T follicular helper cell (primary cell): ENCODE measurements around the gene NFYC.

Source experiments
- DNase-seq: peaks from one replicate; pipeline ENCODE4 v3.0.0-alpha.2; 2020; ENCODE audit warnings: low read depth

The NFYC gene

GRCh38 chr1:40783001-40783905, 91.7 kb downstream of the NFYC start, which contains the start of gene KCNQ4:
KCNQ4 (plus strand) TSS chr1:40783787; CDS start chr1:40784094, 307 bp downstream.
- DNase-seq, result no peak

DNA sequence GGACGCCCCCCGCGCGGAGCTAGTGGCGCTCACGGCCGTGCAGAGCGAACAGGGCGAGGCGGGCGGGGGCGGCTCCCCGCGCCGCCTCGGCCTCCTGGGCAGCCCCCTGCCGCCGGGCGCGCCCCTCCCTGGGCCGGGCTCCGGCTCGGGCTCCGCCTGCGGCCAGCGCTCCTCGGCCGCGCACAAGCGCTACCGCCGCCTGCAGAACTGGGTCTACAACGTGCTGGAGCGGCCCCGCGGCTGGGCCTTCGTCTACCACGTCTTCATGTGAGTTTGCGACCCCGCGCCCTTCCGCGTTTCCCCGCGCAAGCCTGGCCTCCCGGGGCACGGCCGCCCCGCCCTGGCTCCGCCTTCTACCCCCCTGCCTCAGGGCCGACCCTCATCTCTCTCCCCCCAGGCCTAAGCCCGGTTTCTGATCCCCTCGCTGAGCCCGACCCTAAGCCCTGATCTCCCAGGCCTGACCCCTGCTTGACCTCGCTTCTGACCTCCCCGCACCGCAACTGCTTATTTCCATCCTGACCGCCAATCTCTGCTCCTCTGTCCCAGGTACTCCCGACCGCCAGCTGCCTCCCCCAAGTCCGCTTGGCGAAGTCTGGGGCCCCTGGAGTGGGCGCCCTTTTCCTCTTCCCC, 92.8 kb downstream of the NFYC start:
- DNase-seq, result no peak

- no peak for DNase-seq
Observed at GRCh38 chr1:40784771-40785151, 93.3 kb downstream of the NFYC start.

GRCh38 chr1:40785446-40785845, 93.9 kb downstream of the NFYC start:
- DNase-seq, result no peak

DNA sequence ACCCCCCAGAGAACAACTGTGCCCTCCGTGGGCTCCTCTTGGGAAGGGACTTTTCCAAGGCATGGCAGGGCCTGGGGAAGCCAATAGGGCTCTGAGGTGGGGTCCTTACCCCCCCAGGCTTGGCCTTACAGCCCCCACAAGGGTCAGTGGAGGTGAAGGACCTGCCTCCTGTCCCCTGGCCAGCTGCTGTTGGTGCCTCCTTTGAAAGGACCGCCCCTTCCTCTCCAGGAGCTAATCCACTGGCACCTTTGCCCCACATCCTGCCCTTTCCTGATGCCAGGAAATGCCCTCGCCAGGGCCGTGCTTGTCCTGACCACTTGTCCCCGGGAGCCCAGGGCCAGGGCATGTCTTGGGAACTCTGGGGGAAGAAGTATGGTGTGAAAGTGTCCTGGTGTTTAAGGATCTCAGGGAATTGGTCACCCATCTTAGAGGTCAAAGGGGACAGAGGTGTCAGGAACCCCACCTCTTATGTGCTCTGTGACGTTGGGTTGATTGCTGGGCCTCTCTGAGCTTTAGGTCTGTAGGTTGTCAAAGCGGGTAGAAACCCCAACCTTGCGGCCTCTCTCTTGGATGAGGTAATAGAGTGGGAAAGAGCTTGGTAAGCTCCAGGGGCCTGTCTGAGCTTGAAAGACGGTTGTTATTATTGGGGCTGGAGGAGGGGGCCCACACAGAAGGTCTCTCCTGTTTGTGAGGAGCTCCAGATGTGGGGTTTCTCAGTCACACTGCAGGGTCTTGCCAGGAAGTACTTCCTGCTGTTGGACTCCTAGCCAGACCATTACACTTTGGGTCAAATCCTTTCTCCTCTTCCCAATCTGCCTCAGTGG, 94.9 kb downstream of the NFYC start:
- no peak for DNase-seq

- DNase-seq, result no peak
Observed at GRCh38 chr1:40786995-40787705, 95.6 kb downstream of the NFYC start.

DNA sequence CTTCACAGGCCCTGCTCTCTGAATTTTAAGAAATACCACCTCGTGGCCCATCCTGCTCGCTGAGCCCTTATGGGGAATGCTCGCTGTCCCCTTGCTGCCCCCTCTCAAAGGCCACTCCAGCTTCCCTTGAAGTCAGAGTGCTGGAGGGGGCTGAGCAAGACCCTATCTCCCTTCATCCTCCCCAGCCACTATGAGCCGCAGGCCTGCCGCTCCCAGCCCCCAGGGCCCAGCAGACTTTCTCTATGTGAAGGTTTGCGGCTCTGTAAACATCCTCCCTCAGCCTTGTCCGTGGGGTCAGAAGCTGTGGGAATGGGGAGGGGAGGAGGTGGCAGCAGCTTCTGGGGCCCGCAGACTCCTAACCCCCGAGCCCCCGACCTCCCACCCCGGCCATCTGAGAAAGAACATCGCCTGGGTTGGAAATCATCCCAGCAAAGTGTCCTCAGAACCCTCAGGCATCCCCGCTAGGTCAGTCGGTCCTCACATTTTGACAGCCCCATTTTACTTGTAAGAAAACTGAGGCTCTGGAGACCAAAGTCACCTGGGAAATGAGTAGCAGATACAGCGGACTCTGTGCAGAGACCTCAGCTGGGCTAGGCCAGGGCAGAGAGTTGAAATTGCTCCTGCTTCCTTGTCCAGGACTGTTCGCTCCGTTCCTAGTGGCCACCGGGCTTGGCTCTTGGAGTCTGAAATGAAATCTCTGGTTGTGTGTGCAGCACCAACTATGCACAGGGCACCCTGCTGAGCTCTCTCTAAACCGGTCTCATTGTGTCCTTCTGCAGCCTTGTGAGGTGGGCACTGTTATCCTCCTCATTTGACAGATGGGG, 96.4 kb downstream of the NFYC start:
- DNase-seq, result no peak

DNA sequence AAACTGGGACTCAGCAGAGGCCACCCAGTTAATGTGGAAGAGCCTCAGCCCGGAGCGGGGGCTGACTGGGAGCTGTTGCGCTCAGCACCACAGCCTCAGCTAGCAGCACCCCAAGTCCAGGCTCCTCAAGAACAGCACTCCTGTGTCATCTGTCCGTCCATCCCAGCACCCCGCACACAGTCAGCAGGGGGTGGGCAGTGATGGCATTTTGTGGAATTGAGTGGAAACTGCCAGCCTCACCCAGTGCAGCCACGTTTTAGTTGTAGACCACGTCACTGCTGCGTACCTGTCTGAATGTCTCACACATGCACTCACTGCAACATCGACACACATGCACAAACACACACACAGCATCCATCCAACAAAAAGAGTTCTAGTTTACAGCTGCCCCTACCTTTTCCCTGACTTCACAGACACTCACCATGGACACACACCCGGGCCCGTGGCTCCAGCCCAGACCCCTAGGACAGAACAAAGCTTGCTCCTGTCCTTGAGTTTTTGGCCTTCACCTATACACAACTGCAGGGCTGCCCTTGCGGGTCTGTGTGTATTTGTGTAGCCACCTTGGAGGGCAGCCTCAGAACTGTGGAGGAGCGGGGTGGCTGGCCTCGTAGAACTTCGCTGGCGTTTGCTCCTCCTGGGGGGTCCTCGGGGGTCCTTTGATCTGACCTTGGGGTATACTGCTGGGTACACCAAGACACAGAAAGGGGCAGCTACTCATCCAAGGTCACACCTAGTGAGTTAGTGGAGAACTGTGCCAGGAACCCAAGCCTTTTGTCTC, 97.2 kb downstream of the NFYC start:
- no peak for DNase-seq

- DNase-seq, result no peak
Observed at GRCh38 chr1:40789342-40789598, 97.8 kb downstream of the NFYC start.

- no peak for DNase-seq
Observed at GRCh38 chr1:40789661-40790430, 98.3 kb downstream of the NFYC start.

- DNase-seq, result no peak
Observed at GRCh38 chr1:40792036-40792435, 100.5 kb downstream of the NFYC start.

GRCh38 chr1:40793617-40794016, 102.1 kb downstream of the NFYC start:
- DNase-seq, result no peak

DNA sequence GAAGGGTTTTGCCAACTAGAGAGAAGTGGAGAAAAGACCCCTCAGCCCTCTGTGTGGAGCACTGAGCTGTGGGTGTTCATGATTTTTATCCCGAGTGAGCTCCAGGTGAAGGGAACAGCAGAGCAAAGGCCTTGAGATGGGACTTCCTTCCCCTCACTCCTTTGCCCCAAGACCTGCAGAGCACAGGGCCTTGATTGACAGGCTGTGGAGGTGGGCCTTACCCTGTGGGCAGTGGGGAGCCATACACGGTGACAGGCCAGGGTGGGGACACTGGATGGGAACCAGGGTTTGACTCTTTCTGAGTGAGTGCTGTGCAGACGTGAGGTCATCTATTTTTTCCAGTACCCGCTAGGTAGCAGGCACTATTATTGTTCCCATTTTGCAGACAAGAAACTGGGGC, 102.5 kb downstream of the NFYC start:
- no peak for DNase-seq

- DNase-seq, result no peak
Observed at GRCh38 chr1:40794974-40795715, 103.6 kb downstream of the NFYC start.

DNA sequence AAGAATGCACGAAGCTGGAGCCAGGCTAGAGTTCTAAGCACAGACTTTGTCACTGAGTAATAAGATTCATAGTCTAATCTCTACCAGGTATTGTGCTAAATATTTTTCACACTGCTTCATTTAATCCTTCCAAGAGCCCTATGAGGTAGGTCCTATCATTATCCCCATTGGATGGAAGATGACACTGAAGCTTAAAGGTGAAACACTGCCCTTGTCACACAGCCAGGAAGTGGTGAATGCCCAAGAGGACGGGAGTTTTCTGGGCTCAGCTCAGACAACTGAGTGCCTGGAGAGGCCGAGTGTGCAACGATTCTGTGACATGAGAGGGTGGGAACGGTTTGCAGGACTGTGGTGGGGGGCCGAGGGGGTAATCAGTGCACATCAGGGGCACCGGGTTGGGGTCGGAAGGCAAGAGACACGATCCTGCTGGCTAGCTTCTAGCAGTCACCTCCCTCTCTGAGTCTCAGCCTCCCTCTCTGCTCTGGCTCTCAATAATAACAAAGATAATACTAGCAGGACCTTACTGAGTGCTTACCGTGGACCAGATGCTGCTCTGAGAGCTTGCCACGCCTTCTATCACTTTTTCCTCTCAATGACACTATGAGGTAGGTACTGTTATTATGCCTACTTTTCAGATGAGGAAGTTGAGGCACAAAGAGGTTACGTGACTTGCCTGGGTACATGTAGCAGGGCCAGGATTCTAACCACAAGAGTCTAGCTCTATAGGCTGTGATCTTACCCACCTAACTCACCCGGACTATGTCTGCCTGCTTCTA, 104.5 kb downstream of the NFYC start:
- DNase-seq, result no peak

DNA sequence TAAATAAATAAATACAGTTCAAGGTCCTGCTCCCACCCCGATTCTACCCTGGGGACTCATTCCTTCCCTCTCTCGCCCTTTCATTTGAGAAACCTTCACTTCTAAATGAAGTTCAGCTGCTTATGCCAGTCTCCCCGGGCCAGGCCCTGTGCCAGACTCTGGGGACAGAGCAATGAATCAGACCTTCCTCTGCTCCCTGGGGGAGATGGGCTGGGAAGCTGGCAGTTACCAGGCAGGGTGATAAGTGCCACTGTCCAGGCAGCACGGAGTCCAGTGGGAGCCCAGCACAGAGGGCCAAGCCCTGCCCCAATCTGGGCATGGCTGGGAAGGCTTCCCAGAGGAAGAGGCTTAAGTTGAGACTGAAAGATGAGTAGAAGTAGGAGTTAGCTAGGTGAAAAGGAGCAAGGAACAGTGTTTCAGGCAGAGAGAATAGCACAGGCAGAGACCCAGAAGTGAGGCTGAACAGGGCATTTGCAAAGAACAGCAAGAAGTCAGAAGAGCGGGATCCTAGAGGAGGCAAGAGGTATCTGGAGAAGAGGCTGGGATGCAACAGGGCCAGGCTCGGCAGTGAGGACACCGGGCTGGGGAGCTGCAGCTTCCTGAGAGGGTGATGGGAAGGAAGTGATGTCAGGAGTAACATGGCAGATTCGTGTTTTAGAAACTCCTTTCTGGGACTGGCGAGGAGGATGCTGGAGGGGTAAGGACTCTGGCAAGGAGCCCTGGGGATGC, 105.6 kb downstream of the NFYC start:
- no peak for DNase-seq

DNA sequence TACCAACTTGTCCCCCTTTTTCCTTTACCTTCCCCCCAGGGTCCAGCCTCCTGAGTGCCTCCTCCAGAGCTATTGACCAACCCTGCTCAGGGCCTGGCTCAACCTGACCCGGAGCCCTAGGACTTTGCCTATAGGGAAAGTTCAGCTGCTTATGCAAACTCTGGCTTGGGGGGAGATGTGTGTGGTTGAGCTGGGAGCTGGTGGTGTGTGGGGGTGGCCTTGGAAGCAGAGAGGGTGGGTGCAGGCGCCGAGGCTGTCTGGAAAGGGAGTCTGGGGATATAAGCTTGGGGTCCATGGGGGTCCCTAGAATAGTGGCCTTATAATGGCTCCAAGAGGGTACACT, 106.1 kb downstream of the NFYC start:
- no peak for DNase-seq
